Measurements from ENCODE around the gene SPAG8.

SPAG8 gene

GRCh38 chr9:35783418-35783817 is 28.6 kb downstream of the SPAG8 start:
- DNase-seq: no peak
- no peak for TF ChIP-seq CTCF (IDR thresholded peaks at IDR 0.05; ENCODE audit: low read depth, low read length)

GRCh38 chr9:35781066-35781465 is 31.0 kb downstream of the SPAG8 start:
- Histone ChIP-seq H3K36me3 (peaks cover 4% of the 10 kb centered on the region), H3K9me3 (ENCODE audit: severe bottlenecking) (no peaks in the 10 kb centered on the region), H3K27me3 (ENCODE audit: insufficient read depth, low read depth, severe bottlenecking) (no peaks in the 10 kb centered on the region), H3K4me3 (ENCODE audit: low read depth, low read length) (no peak overlapping the region), H3K27ac (no peak overlapping the region)
- TF ChIP-seq CTCF (IDR thresholded peaks at IDR 0.05; ENCODE audit: low read depth, low read length): no peak
- DNase-seq: no peak

More at GRCh38 chr9:35783418-35783817, 28.6 kb downstream of the SPAG8 start:
- H3K36me3 ChIP-seq: peaks cover 8% of the 10 kb centered on the region
- no peak overlapping the region for H3K4me3 ChIP-seq (ENCODE audit: low read depth, low read length)
- H3K27me3 ChIP-seq (ENCODE audit: insufficient read depth, low read depth, severe bottlenecking): no peaks in the 10 kb centered on the region
- H3K27ac ChIP-seq: no peak overlapping the region
- H3K9me3 ChIP-seq (ENCODE audit: severe bottlenecking): no peaks in the 10 kb centered on the region

- no peak for DNase-seq
- H3K4me3 ChIP-seq (ENCODE audit: low read depth, low read length): no peak overlapping the region
- no peak overlapping the region for H3K27ac ChIP-seq
- H3K27me3 ChIP-seq (ENCODE audit: insufficient read depth, low read depth, severe bottlenecking): no peaks in the 10 kb centered on the region
- TF ChIP-seq CTCF (IDR thresholded peaks at IDR 0.05; ENCODE audit: low read depth, low read length): no peak
- H3K9me3 ChIP-seq (ENCODE audit: severe bottlenecking): no peaks in the 10 kb centered on the region
- peaks cover 4% of the 10 kb centered on the region for H3K36me3 ChIP-seq
Measured at GRCh38 chr9:35778496-35778895, 33.6 kb downstream of the SPAG8 start.

- Histone ChIP-seq H3K36me3 (peaks cover 6% of the 10 kb centered on the region; the same call in 1 of the 2 replicates), H3K4me3 (ENCODE audit: low read depth, low read length) (no peak overlapping the region), H3K27me3 (ENCODE audit: insufficient read depth, low read depth, severe bottlenecking) (no peaks in the 10 kb centered on the region), H3K27ac (peak overlapping the region; percentile 65), H3K9me3 (ENCODE audit: severe bottlenecking) (no peaks in the 10 kb centered on the region)
- TF ChIP-seq CTCF (IDR thresholded peaks at IDR 0.05; ENCODE audit: low read depth, low read length): no peak
- DNase-seq: no peak
Measured at GRCh38 chr9:35776018-35776417, 36.0 kb downstream of the SPAG8 start.

- peaks cover 3% of the 10 kb centered on the region; the same call in 1 of the 2 replicates for H3K36me3 ChIP-seq
- no peak for TF ChIP-seq CTCF (IDR thresholded peaks at IDR 0.05; ENCODE audit: low read depth, low read length)
- H3K27ac ChIP-seq: peak overlapping the region; percentile 65
- H3K27me3 ChIP-seq (ENCODE audit: insufficient read depth, low read depth, severe bottlenecking): no peaks in the 10 kb centered on the region
- peak; percentile 23 for DNase-seq
- no peaks in the 10 kb centered on the region for H3K9me3 ChIP-seq (ENCODE audit: severe bottlenecking)
- H3K4me3 ChIP-seq (ENCODE audit: low read depth, low read length): no peak overlapping the region
Measured at GRCh38 chr9:35774907-35775635, 37.0 kb downstream of the SPAG8 start.

- no peak for DNase-seq
- Histone ChIP-seq H3K36me3 (peaks cover 2% of the 10 kb centered on the region; the same call in 1 of the 2 replicates), H3K4me3 (ENCODE audit: low read depth, low read length) (no peak overlapping the region), H3K9me3 (ENCODE audit: severe bottlenecking) (no peaks in the 10 kb centered on the region), H3K27ac (no peak overlapping the region), H3K27me3 (ENCODE audit: insufficient read depth, low read depth, severe bottlenecking) (no peaks in the 10 kb centered on the region)
- no peak for TF ChIP-seq CTCF (IDR thresholded peaks at IDR 0.05; ENCODE audit: low read depth, low read length)
Measured at GRCh38 chr9:35771943-35772342, 40.1 kb downstream of the SPAG8 start.

Measured in WERI-Rb-1 (cell line).